HG03097 (cell line): ENCODE measurements around the gene ECHDC3.

Source experiments
- ATAC-seq: cut with Tn5 transposase; IDR thresholded peaks from one replicate; pipeline ENCODE4 v1.9.1; 2021; ENCODE audit not compliant: unreplicated experiment, low FRiP score

Gene ECHDC3

GRCh38 chr10:11808808-11809207, 66.6 kb downstream of the ECHDC3 start:
- ATAC-seq: no peak

GRCh38 chr10:11810313-11810766, 68.2 kb downstream of the ECHDC3 start:
- ATAC-seq: no peak

GRCh38 chr10:11810973-11811372, 68.8 kb downstream of the ECHDC3 start:
- ATAC-seq: no peak

GRCh38 chr10:11813177-11813576, 71.0 kb downstream of the ECHDC3 start:
- ATAC-seq: no peak
